Fibroblast of lung (primary cell): ENCODE data around the gene SPATA31D4. TPM values are rescaled to one million over a fixed set of nuclear protein-coding genes. Genes with fewer than 3 reads are reported as not detected.

Experiments
- DNase-seq, 2 donors: peaks; one replicate each; pipeline versions ENCODE4 v3.0.0 to v3.0.0-alpha.2; 2010; ENCODE audit warnings: low read depth in 2 of 2
- H2AFZ ChIP-seq: 2 replicates; pipeline ENCODE4 v1.5.1; 2012; ENCODE audit warnings: low read length, control low read depth, inconsistent platforms
- H3K27ac ChIP-seq: 2 replicates; pipeline ENCODE4 v1.5.1; 2011; ENCODE audit warnings: low read length, control low read depth; ENCODE audit not compliant: insufficient read depth
- H3K27me3 ChIP-seq: 2 replicates; pipeline ENCODE4 v1.5.1; 2011; ENCODE audit warnings: mild to moderate bottlenecking, low read length; ENCODE audit not compliant: control insufficient read depth, insufficient read depth
- H3K36me3 ChIP-seq: 2 replicates; pipeline ENCODE4 v1.5.1; 2011; ENCODE audit warnings: low read length; ENCODE audit not compliant: control insufficient read depth, insufficient read depth
- H3K4me1 ChIP-seq: 2 replicates; pipeline ENCODE4 v1.5.1; 2011; ENCODE audit warnings: low read length; ENCODE audit not compliant: control insufficient read depth, insufficient read depth; ENCODE audit errors: extremely low read depth
- H3K4me2 ChIP-seq: 2 replicates; pipeline ENCODE4 v1.5.1; 2011; ENCODE audit warnings: low read length, control low read depth; ENCODE audit not compliant: insufficient read depth; ENCODE audit errors: extremely low read depth
- H3K4me3 ChIP-seq, 4 experiments: fragments of 200-600 bp in 1 of 4; sonication (generic) in 1 of 4; replicated peaks in 1 of 4; 2 replicates each; pipeline ENCODE4 v1.5.1; 2011 to 2016; ENCODE audit warnings: low read length in 4 of 4, low read depth in 3 of 4, mild to moderate bottlenecking in 3 of 4, control low read depth in 2 of 4, inconsistent platforms in 1 of 4, mixed read lengths in 1 of 4; ENCODE audit not compliant: insufficient read depth in 1 of 4; ENCODE audit errors: control extremely low read depth in 1 of 4
- H3K79me2 ChIP-seq: 2 replicates; pipeline ENCODE4 v1.5.1; 2012; ENCODE audit warnings: mild to moderate bottlenecking, low read length, inconsistent platforms; ENCODE audit not compliant: control insufficient read depth, insufficient read depth
- H3K9ac ChIP-seq: 2 replicates; pipeline ENCODE4 v1.5.1; 2011; ENCODE audit warnings: mild to moderate bottlenecking, low read length, control low read depth; ENCODE audit not compliant: insufficient read depth
- H3K9me3 ChIP-seq: 2 replicates; pipeline ENCODE4 v1.5.1; 2012; ENCODE audit warnings: low read depth, low read length; ENCODE audit not compliant: control insufficient read depth, insufficient read depth
- H4K20me1 ChIP-seq: 2 replicates; pipeline ENCODE4 v1.5.1; 2011; ENCODE audit warnings: low read length; ENCODE audit not compliant: control insufficient read depth, insufficient read depth; ENCODE audit errors: extremely low read depth
- EZH2 ChIP-seq: IDR thresholded peaks from 2 replicates; pipeline ENCODE4 v1.5.1; 2012; ENCODE audit warnings: low read length, control low read depth, mild to moderate bottlenecking; ENCODE audit errors: missing control alignments
- polyA plus RNA-seq, 2 donors: library from polyadenylated mRNA; depleted of rRNA in 1 of 2; stranded (reverse) in 1 of 2; unstranded in 1 of 2; fragments of >200 nt; gene quantifications; 2 replicates each; pipeline ENCODE4 v1.2.1, GENCODE V29; 2011 to 2012; ENCODE audit warnings: missing spikeins in 1 of 2
- total RNA-seq: library from RNA; depleted of rRNA; stranded (reverse); fragments of >200 nt; gene quantifications from 2 replicates; pipeline ENCODE4 v1.2.1, GENCODE V29; 2014
- TF ChIP-seq, protein P1 (sequence below), 2 donors: IDR thresholded peaks in 1 of 2; conservative IDR thresholded peaks in 1 of 2; 1 replicate in 1 of 2; 2 replicates in 1 of 2; pipeline ENCODE4 v1.5.1; 2011 to 2012; ENCODE audit warnings: low read length in 2 of 2, control low read depth in 1 of 2, inconsistent platforms in 1 of 2, low read depth in 1 of 2, mild to moderate bottlenecking in 1 of 2

The SPATA31D4 gene
- total and polyA plus RNA-seq, 2 donors (not counting 1 experiment from before 2014, with no cell fraction given) = not detected

GRCh38 chr9:81885602-81886001, 42.6 kb upstream of the SPATA31D4 start:
- no peak overlapping the region for H3K4me2 ChIP-seq
- TF ChIP-seq EZH2 = no peak
- TF ChIP-seq, protein P1, sequence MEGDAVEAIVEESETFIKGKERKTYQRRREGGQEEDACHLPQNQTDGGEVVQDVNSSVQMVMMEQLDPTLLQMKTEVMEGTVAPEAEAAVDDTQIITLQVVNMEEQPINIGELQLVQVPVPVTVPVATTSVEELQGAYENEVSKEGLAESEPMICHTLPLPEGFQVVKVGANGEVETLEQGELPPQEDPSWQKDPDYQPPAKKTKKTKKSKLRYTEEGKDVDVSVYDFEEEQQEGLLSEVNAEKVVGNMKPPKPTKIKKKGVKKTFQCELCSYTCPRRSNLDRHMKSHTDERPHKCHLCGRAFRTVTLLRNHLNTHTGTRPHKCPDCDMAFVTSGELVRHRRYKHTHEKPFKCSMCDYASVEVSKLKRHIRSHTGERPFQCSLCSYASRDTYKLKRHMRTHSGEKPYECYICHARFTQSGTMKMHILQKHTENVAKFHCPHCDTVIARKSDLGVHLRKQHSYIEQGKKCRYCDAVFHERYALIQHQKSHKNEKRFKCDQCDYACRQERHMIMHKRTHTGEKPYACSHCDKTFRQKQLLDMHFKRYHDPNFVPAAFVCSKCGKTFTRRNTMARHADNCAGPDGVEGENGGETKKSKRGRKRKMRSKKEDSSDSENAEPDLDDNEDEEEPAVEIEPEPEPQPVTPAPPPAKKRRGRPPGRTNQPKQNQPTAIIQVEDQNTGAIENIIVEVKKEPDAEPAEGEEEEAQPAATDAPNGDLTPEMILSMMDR (conservative IDR thresholded peaks at IDR 0.05 in 1 of 2, IDR thresholded peaks at IDR 0.05 in 1 of 2; ENCODE audit: low read depth in 1 of 2, low read length in 2 of 2) = no peak
- H3K9me3 ChIP-seq = no peaks in the 10 kb centered on the region
- H3K9ac ChIP-seq = no peak overlapping the region
- no peaks in the 10 kb centered on the region for H3K4me1 ChIP-seq
- H2AFZ ChIP-seq = no peak overlapping the region
- no peak overlapping the region for H3K4me3 ChIP-seq
- no peaks in the 10 kb centered on the region for H3K27me3 ChIP-seq
- DNase-seq = no peak
- H3K27ac ChIP-seq = no peak overlapping the region
- H3K36me3 ChIP-seq = no peaks in the 10 kb centered on the region
- H3K79me2 ChIP-seq = no peaks in the 10 kb centered on the region
- H4K20me1 ChIP-seq = no peaks in the 10 kb centered on the region

DNA sequence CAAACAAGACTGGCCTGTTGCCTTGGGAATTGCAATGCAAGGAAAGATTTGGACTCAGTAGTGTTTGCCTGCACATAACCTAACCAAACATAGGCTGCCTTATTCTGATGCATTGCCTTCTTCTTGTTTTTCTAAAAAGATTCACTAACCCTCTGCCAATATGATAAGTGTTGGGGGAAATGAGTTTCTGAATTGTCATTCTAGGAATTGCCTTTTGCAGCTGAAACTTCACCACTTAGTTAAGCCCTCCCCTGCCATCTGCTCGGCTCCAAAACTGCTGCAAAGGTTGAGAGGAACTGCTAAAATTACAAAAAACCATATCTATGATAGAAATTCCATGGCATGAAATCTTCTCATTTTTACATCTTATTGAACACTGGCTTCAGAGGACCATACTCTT, 41.6 kb upstream of the SPATA31D4 start:
- H3K4me1 ChIP-seq = no peaks in the 10 kb centered on the region
- H3K36me3 ChIP-seq = no peaks in the 10 kb centered on the region
- H3K79me2 ChIP-seq = no peaks in the 10 kb centered on the region
- H3K4me3 ChIP-seq = no peak overlapping the region
- no peaks in the 10 kb centered on the region for H4K20me1 ChIP-seq
- TF ChIP-seq EZH2 = no peak
- TF ChIP-seq, protein P1 (conservative IDR thresholded peaks at IDR 0.05 in 1 of 2, IDR thresholded peaks at IDR 0.05 in 1 of 2; ENCODE audit: low read depth in 1 of 2, low read length in 2 of 2) = no peak
- H3K27me3 ChIP-seq = no peaks in the 10 kb centered on the region
- H3K9me3 ChIP-seq = no peaks in the 10 kb centered on the region
- H3K27ac ChIP-seq = no peak overlapping the region
- DNase-seq = no peak
- H3K4me2 ChIP-seq = no peak overlapping the region
- H2AFZ ChIP-seq = no peak overlapping the region
- no peak overlapping the region for H3K9ac ChIP-seq

GRCh38 chr9:81890104-81890503, 38.1 kb upstream of the SPATA31D4 start:
- Histone ChIP-seq H3K79me2 (no peaks in the 10 kb centered on the region), H3K4me2 (no peak overlapping the region), H3K4me1 (no peaks in the 10 kb centered on the region), H3K4me3 (no peak overlapping the region), H3K36me3 (no peaks in the 10 kb centered on the region), H4K20me1 (no peaks in the 10 kb centered on the region), H3K27ac (no peak overlapping the region), H2AFZ (no peak overlapping the region), H3K9me3 (no peaks in the 10 kb centered on the region), H3K27me3 (no peaks in the 10 kb centered on the region), H3K9ac (no peak overlapping the region)
- DNase-seq = no peak
- TF ChIP-seq, protein P1 (conservative IDR thresholded peaks at IDR 0.05 in 1 of 2, IDR thresholded peaks at IDR 0.05 in 1 of 2; ENCODE audit: low read depth in 1 of 2, low read length in 2 of 2) = no peak
- no peak for TF ChIP-seq EZH2
